Measurements from ENCODE around the gene CHEK1.

- TF ChIP-seq CTCF (IDR thresholded peaks at IDR 0.05) (no peak), EP300 (IDR thresholded peaks at IDR 0.05) (no peak), POLR2A (IDR thresholded peaks at IDR 0.05) (no peak), POLR2AphosphoS5 (IDR thresholded peaks at IDR 0.05) (no peak)
These were observed at the start of gene CHEK1 for GRCh38 chr11:125624756-125625213.

All from upper lobe of left lung (tissue), 4 donors.